ENCODE data around the gene ADIRF. TPM values are rescaled to one million over a fixed set of nuclear protein-coding genes. Genes with fewer than 3 reads are reported as not detected.

ADIRF gene
- total and polyA plus RNA-seq, 8 donors, result 7.0 to 111 (median 10.9) TPM

DNA sequence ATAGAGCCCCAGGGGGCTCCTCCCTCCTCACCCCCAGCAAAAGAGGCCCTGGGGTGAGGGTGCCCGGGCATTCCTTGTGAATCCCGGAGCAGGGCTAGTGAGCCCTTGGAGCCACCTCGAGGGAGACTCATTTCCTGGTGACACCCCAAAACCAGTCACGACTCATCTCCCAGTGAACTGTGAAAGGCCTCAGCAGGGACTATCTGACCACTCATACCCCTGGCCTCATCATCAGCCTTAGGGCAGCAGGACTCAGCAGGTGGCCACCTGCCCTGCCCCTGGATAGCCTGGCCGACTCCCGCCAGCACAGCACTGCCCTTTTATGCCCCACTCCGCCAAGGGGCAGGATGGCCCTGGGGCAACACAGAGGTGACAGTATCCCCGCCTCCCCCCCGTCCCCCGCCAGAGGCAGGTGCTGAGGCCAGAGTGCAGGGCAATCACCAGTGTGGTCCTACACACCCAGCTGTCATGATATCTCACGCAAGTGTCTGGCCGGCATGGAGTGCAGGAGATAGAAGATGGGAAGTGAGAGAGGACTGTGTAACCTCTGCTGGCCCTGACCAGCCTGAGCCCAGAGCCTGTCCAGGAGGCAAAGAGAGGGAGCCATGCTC is 6.7 kb upstream of the ADIRF start:
- intact Hi-C loops (cut with DNase I), result loop anchor here in 1 of 3 donors (5.0 kb wide), 1 partner anchor 269 kb away; no protein-coding TSS in a partner anchor
- Histone ChIP-seq H3K27me3 (no peaks in the 10 kb centered on the region), H3K4me3 (no peak overlapping the region), H3K9me3 (no peaks in the 10 kb centered on the region), H3K36me3 (no peaks in the 10 kb centered on the region), H3K4me1 (peaks cover 0 to 3% (median 0%) of the 10 kb centered on the region in 3 donors), H3K27ac (no peak overlapping the region)
- TF ChIP-seq, protein P1, sequence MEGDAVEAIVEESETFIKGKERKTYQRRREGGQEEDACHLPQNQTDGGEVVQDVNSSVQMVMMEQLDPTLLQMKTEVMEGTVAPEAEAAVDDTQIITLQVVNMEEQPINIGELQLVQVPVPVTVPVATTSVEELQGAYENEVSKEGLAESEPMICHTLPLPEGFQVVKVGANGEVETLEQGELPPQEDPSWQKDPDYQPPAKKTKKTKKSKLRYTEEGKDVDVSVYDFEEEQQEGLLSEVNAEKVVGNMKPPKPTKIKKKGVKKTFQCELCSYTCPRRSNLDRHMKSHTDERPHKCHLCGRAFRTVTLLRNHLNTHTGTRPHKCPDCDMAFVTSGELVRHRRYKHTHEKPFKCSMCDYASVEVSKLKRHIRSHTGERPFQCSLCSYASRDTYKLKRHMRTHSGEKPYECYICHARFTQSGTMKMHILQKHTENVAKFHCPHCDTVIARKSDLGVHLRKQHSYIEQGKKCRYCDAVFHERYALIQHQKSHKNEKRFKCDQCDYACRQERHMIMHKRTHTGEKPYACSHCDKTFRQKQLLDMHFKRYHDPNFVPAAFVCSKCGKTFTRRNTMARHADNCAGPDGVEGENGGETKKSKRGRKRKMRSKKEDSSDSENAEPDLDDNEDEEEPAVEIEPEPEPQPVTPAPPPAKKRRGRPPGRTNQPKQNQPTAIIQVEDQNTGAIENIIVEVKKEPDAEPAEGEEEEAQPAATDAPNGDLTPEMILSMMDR (IDR thresholded peaks at IDR 0.05), result no peak
- no peak for ATAC-seq
- no peak for FAIRE-seq
- WGBS, 2 donors, result 78 to 81% methylated on average over 11 to 12 of the region's 12 CpGs
- DNase-seq, result peak in 2 of 6 donors; percentile 49 to 63

DNA sequence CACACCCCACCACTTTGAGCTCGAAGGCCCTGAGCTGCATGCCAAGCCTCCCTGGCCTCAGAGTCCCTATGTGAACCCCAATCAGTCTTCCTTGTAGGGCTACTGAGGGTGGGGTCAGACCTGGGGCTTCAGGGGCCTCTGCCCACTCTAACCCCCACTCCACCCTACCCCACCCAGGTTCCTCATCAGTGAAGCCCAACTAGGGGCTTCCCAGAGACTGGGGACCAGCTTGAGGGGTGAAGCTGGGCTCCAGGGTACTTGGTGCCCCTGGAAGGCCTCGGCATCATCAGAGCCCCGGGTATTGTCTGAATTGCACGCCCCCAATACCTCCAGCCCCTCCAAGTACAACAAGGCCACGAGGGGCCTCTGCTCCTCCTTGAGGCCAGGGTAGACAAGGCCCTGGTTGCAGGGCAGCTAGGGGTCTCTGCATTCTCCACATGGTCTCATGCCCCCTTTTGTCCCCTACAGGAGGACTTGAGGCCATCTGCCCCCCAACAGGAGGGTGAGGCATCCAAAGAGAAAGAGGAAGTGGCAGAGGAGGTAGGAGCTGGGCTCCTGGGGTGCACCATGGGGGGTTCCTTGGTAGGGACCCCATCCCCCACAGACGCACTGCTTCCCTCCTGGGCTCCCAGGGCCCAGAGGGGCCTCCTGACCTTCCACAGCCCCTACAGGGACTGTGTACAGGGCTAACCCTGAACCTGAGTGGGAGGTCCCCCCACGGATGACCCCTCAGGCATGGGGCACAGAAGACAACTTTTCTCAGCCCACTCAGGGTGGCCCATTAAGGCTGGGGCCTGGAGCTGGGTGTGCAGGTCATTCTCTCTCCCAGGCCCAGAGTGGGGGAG is 5.9 kb upstream of the ADIRF start:
- WGBS, 2 donors, result 72 to 81% methylated on average over 6 to 7 of the region's 7 CpGs
- no peaks in the 10 kb centered on the region for H3K36me3 ChIP-seq
- intact Hi-C loops (cut with DNase I), result loop anchor here in 1 of 3 donors (5.0 kb wide), 1 partner anchor 270 kb away; no protein-coding TSS in a partner anchor
- ATAC-seq (no peak), FAIRE-seq (no peak), DNase-seq (peak in 2 of 6 donors; percentile 32 to 50)
- TF ChIP-seq, protein P1 (IDR thresholded peaks at IDR 0.05), result no peak
- H3K27me3 ChIP-seq, result no peaks in the 10 kb centered on the region
- no peak overlapping the region for H3K4me3 ChIP-seq
- peaks cover 0 to 5% (median 0%) of the 10 kb centered on the region in 3 donors for H3K4me1 ChIP-seq
- H3K9me3 ChIP-seq, result no peaks in the 10 kb centered on the region
- no peak overlapping the region for H3K27ac ChIP-seq

DNA sequence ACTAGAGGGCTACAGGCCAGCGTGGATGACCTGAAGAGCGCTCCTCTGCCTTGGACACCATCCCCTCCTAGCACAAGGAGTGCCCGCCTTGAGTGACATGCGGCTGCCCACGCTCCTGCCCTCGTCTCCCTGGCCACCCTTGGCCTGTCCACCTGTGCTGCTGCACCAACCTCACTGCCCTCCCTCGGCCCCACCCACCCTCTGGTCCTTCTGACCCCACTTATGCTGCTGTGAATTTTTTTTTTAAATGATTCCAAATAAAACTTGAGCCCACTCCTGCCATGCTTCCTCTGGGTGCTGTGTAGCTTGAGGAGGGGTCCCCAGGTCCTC is 5.3 kb upstream of the ADIRF start:
- H3K27ac ChIP-seq, result no peak overlapping the region
- WGBS, 2 donors, result 83 to 87% methylated on average over 7 of the region's 7 CpGs
- H3K27me3 ChIP-seq, result no peaks in the 10 kb centered on the region
- H3K9me3 ChIP-seq, result no peaks in the 10 kb centered on the region
- H3K4me3 ChIP-seq, result no peak overlapping the region
- peak in 1 of 6 donors; percentile 8 for DNase-seq
- ATAC-seq, result no peak
- peaks cover 0 to 5% (median 0%) of the 10 kb centered on the region in 3 donors for H3K4me1 ChIP-seq
- FAIRE-seq, result no peak
- intact Hi-C loops (cut with DNase I), result loop anchor here in 1 of 3 donors (5.0 kb wide), 1 partner anchor 271 kb away; no protein-coding TSS in a partner anchor
- no peaks in the 10 kb centered on the region for H3K36me3 ChIP-seq
- TF ChIP-seq, protein P1 (IDR thresholded peaks at IDR 0.05), result no peak

DNA sequence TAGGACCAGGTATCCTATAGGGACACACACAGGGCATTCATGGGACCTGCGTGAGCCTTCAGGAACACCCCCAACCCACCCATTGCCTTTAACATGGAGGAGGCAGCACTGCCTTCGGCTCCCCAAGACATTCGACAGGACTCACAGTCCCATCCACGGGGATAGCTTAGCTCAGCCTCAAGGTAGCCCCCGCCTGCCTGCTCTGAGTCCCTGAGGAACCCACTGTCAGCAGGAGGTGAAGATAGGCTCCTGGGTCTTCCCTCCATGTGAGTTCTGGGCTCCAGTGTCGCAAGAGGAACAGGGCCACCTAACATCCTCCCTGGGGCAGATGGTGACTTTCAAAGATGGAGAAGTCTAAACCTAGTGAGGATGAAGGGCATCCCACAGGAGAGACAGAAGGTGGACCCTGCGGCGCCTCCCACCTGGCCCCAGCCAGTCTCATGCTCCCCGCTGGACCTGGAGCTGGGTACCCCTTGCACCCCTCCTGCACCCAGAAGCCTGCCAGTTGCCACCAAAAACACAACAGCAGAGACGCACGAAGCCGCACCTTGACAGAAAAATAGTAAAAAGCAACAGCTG is 4.9 kb upstream of the ADIRF start:
- intact Hi-C loops (cut with DNase I), result loop anchor here in 1 of 3 donors (5.0 kb wide), 1 partner anchor 271 kb away; no protein-coding TSS in a partner anchor
- FAIRE-seq (no peak), ATAC-seq (no peak), DNase-seq (peak in 2 of 6 donors; percentile 33 to 50)
- H3K27me3 ChIP-seq, result no peaks in the 10 kb centered on the region
- TF ChIP-seq, protein P1 (IDR thresholded peaks at IDR 0.05), result no peak
- WGBS, 2 donors, result 79 to 89% methylated on average over 12 of the region's 12 CpGs
- H3K4me3 ChIP-seq, result no peak overlapping the region
- H3K27ac ChIP-seq, result no peak overlapping the region
- H3K4me1 ChIP-seq, result peaks cover 0 to 5% (median 0%) of the 10 kb centered on the region in 3 donors
- H3K9me3 ChIP-seq, result no peaks in the 10 kb centered on the region
- H3K36me3 ChIP-seq, result no peaks in the 10 kb centered on the region
